Measurements from ENCODE around the gene NPC2.

NPC2 gene

DNA sequence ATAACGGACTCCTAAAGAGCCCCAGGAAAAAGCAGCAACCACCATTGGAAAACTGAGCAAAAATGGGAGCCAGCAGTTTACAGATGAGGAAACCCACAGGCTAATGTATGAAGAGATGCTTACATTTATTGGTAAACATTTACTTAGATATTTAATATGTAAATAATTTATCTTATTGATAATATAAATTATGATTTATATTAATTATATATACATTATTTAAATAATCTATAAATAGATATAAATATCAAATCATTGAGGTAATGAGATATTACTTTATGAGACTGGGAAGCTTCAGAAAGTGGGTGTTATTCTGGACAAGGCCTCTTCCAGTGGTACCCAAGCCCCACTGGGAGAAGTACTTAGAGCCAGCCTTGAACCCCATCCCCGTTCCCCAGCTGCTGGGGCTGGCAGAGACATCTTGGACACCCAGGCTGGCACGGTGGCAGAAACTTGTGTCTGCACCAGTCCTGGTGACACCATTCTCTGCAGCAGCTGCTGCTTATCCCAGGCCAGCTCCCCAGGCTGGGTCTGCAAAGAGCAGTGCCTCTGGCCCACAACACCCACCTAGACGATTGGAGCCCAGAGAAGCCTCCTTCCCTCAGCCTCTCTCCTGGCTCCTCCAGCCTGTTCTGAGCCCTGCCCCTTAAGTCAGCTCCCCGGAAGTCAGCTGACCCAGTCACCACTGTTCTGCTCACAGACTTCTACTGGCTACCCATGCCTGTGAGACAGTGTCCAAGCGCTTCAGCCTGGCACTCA lies 26.4 kb upstream of the NPC2 start:
- no peak overlapping the region for H3K27ac ChIP-seq
- no peak for TF ChIP-seq ZFX (IDR thresholded peaks at IDR 0.05)
- TF ChIP-seq, protein P1, sequence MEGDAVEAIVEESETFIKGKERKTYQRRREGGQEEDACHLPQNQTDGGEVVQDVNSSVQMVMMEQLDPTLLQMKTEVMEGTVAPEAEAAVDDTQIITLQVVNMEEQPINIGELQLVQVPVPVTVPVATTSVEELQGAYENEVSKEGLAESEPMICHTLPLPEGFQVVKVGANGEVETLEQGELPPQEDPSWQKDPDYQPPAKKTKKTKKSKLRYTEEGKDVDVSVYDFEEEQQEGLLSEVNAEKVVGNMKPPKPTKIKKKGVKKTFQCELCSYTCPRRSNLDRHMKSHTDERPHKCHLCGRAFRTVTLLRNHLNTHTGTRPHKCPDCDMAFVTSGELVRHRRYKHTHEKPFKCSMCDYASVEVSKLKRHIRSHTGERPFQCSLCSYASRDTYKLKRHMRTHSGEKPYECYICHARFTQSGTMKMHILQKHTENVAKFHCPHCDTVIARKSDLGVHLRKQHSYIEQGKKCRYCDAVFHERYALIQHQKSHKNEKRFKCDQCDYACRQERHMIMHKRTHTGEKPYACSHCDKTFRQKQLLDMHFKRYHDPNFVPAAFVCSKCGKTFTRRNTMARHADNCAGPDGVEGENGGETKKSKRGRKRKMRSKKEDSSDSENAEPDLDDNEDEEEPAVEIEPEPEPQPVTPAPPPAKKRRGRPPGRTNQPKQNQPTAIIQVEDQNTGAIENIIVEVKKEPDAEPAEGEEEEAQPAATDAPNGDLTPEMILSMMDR (conservative IDR thresholded peaks at IDR 0.05) = no peak

DNA sequence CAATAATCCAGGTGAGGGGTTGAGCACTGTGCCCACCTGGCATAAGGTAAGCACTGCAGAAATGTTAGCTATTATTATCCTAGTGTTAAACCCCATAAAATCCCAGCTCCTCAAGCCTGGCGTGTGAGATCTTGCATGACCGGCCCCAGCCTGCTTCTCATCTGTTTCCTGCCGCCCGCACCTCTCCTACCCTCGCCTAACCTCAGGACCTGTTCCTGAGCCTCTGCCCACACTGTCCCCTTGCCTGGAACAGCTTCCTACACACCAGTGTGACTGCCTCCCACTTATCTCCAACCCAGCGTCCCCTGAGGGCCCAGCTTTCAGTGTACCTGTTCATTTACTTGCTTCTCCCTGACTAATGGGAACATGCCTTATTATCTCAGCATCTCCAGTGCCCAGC lies 25.1 kb upstream of the NPC2 start:
- no peak for TF ChIP-seq ZFX (IDR thresholded peaks at IDR 0.05)
- TF ChIP-seq, protein P1 (conservative IDR thresholded peaks at IDR 0.05) = no peak
- H3K27ac ChIP-seq = no peak overlapping the region

DNA sequence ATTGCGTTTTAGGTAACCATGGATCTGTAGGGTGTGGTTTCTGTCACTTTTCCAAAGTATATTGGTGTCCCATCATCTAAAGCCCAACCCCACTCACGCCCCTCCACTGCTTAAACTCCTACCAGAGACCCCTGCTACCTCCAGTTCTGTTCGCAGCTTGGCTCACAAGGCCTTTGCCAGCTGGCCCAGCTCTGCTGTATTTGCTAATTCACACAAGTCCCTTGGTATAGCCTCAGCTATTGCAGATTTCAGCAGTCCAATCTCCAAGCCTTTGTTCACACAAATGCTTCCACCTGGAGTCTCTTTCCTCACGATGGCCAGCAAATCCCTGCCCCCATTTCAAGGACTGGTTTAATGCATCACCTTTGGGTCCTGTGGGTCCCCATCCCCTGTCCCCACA lies 24.6 kb upstream of the NPC2 start:
- no peak overlapping the region for H3K27ac ChIP-seq
- no peak for TF ChIP-seq ZFX (IDR thresholded peaks at IDR 0.05)
- TF ChIP-seq, protein P1 (conservative IDR thresholded peaks at IDR 0.05) = no peak

DNA sequence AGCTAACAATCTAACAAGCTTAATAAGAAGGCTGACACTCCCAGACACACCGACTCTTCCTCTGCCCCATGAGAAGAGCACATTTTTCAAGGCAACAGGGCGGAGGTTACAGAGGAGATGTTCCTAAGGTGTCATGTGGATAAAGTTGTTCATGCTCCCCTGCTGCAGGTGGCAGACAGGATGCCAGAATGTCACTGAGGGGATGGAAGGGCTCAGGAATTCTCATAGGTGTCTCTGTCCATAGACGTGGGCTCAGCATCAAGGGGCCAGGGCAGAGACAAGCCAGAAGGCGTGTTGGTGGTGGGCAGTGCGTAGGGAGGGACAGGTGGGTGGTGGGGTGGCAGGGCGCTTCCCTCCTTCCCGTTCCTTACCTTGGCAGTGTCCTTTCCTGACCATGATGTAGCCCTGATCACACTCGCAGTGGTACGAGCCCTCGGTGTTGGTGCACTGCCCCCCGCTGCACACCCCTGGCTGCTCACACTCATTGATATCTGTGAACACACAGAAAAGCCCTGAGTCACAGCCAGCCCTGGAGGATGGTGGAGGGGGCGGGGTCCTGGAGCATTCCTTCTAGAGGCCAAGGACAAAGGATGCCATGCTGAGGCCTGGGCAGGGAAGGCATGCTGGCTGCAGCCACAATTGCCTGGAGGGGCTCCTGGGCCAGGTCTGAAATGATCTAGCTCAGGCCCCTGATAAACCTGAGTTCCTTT lies 23.5 kb upstream of the NPC2 start:
- H3K27ac ChIP-seq = no peak overlapping the region
- no peak for TF ChIP-seq ZFX (IDR thresholded peaks at IDR 0.05)
- TF ChIP-seq, protein P1 (conservative IDR thresholded peaks at IDR 0.05) = no peak

DNA sequence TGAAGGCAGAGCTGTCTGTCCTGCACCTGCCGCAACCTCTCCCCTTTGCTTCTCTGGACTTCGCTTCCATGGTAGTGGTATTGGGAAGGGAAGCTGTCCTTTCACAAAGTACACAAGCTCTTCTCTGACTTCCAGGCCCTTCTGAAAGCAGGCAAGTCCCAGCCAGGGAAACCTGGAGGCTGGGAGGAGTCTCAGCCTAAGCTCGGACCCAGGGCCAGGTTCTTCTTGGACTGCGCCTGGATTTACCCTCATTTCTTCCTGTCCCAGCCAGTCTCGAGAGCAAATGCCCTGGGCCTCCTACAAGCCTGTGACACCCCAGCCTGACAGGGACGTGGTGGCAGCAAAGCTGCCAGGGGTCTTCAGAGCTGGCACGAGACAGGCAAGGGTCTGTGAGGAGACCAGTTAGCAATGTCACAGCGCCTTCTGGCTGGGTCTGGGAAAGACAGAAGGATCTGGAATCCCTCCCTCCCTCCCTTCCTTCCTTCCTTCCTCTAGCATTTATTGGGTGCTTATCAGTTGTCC lies 22.8 kb upstream of the NPC2 start:
- TF ChIP-seq, protein P1 (conservative IDR thresholded peaks at IDR 0.05) = no peak
- no peak for TF ChIP-seq ZFX (IDR thresholded peaks at IDR 0.05)
- H3K27ac ChIP-seq = no peak overlapping the region

DNA sequence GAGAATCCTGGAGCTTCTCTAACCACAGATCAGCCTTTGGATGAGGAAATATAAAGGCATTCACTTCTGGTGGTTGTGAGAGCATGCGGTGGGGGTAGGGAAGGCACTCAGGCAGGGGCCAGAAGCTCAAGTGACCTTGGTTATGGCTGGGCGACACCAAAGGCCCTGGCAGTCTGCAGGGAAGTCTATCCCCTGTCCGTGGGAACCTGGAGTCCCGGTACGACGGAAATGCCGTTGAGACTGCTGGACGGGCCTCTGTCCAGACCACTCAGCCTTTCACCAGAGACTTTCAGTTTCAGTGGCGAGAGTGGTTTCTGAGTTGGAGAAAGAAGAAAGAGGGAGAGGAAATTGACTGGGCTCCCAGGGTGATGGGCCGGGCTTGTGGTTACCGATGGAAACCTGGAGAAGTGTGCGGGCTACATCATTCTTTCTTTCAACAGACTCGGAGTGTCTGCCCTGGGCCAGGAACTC lies 21.4 kb upstream of the NPC2 start:
- TF ChIP-seq, protein P1 (conservative IDR thresholded peaks at IDR 0.05) = no peak
- TF ChIP-seq ZFX (IDR thresholded peaks at IDR 0.05) = no peak
- H3K27ac ChIP-seq = no peak overlapping the region
